Kidney (tissue), 14 donors: ENCODE data around the gene LAD1. TPM values are rescaled to one million over a fixed set of nuclear protein-coding genes. Genes with fewer than 3 reads are reported as not detected.

Source experiments
- DNase-seq, 5 donors: peaks; one replicate each; pipeline ENCODE4 v3.0.0-alpha.2; 2013 to 2020
- FAIRE-seq: peaks from 2 replicates; lab custom pipeline; 2012; peaks lifted over from hg19 to GRCh38; lab: Jason Lieb, UNC
- H3K27ac ChIP-seq, 2 donors: one replicate each; pipeline ENCODE4 v1.7.0; 2013; ENCODE audit warnings: low read depth in 2 of 2, low read length in 2 of 2, inconsistent platforms in 1 of 2
- H3K27me3 ChIP-seq: one replicate; pipeline ENCODE4 v1.7.1; 2013; ENCODE audit warnings: low read length, inconsistent platforms; ENCODE audit not compliant: control insufficient read depth, insufficient read depth
- H3K36me3 ChIP-seq, 3 donors: one replicate each; pipeline versions ENCODE4 v1.7.0 to v1.7.1; 2013; ENCODE audit warnings: low read length in 3 of 3, control low read depth in 1 of 3, inconsistent platforms in 1 of 3; ENCODE audit not compliant: insufficient read depth in 3 of 3, control insufficient read depth in 2 of 3
- H3K4me1 ChIP-seq, 3 donors: one replicate each; pipeline versions ENCODE4 v1.7.0 to v1.7.1; 2013; ENCODE audit warnings: low read length in 3 of 3, inconsistent platforms in 1 of 3, low read depth in 1 of 3; ENCODE audit not compliant: control insufficient read depth in 2 of 3, insufficient read depth in 2 of 3
- H3K4me3 ChIP-seq, 3 donors: one replicate each; pipeline versions ENCODE4 v1.7.0 to v1.8.1; 2013; ENCODE audit warnings: low read length in 3 of 3, control low read depth in 1 of 3, inconsistent platforms in 1 of 3
- H3K9ac ChIP-seq, 3 donors: one replicate each; pipeline versions ENCODE4 v1.7.0 to v1.7.1; 2013; ENCODE audit warnings: low read length in 3 of 3, control low read depth in 1 of 3, inconsistent platforms in 1 of 3
- H3K9me3 ChIP-seq, 3 donors: one replicate each; pipeline versions ENCODE4 v1.7.0 to v1.7.1; 2013; ENCODE audit warnings: low read length in 3 of 3, control low read depth in 1 of 3, inconsistent platforms in 1 of 3; ENCODE audit not compliant: control insufficient read depth in 2 of 3, insufficient read depth in 1 of 3
- intact Hi-C: fragments of 100-400 bp; cut with DNase I; formaldehyde crosslinking; loops from one replicate; pipeline ENCODE4 v1.11.1; 2022
- polyA plus RNA-seq: library from polyadenylated mRNA; stranded (reverse); fragments of 350-450 nt; fragmentation: Illumina TruSeq; extraction: RNeasy Lipid Tissue Mini Kit (QIAGEN cat#74804); gene quantifications from one replicate; pipeline ENCODE4 v1.2.3, GENCODE V29; 2014; ENCODE audit warnings: low read depth, low replicate concordance; ENCODE audit not compliant: insufficient read depth
- total RNA-seq: library from RNA; stranded (reverse); fragmentation: NEBNext Ultra II Directional; extraction: Animal tissue kit (Norgen Biotek cat#: 25700); gene quantifications from one replicate; pipeline ENCODE4 v1.2.1, GENCODE V29; 2021
- TF ChIP-seq, protein P1 (sequence below): IDR thresholded peaks from 3 replicates; pipeline ENCODE4 v1.5.1; 2012; ENCODE audit warnings: mild to moderate bottlenecking, moderate library complexity, borderline replicate concordance; ENCODE audit not compliant: insufficient read depth; ENCODE audit errors: extremely low read depth
- donor health status: control.
- donor health status: control.
- donor health status: control.
- donor health status: control.
- donor health status: control.
- donor health status: DM: yes; HTN: yes; CAD: no.
- donor health status: Normal renal cell carcinoma (clear cell type).

The LAD1 gene
- total and polyA plus RNA-seq, 2 donors from 2014 or later, result 70.7 to 72.6 TPM

DNA sequence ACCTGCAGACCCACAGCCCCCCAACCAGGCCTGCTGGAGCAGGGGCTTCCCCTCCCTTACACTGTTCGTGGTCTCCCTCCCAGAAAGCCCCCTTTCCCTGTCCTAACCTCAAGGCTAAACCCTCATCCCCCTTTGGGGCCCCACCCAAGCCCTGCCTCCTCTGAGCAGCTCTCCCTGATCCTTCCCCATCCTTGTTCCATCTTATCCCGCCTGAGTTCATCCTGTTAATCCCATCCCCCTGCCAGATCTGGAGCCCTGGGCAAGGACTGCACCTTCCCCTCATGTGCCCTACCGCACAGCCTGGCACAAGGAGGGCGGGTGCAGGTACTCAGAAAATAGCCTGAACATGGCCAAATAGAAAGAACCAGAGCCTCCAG lies 14.7 kb downstream of the LAD1 start:
- no peak for FAIRE-seq
- Histone ChIP-seq H3K9ac (no peak overlapping the region), H3K27ac (no peak overlapping the region), H3K4me3 (no peak overlapping the region), H3K9me3 (no peaks in the 10 kb centered on the region), H3K36me3 (peaks cover 0 to 15% (median 0%) of the 10 kb centered on the region in 3 donors), H3K27me3 (no peaks in the 10 kb centered on the region), H3K4me1 (peaks cover 0 to 7% (median 6%) of the 10 kb centered on the region in 3 donors)
- TF ChIP-seq, protein P1, sequence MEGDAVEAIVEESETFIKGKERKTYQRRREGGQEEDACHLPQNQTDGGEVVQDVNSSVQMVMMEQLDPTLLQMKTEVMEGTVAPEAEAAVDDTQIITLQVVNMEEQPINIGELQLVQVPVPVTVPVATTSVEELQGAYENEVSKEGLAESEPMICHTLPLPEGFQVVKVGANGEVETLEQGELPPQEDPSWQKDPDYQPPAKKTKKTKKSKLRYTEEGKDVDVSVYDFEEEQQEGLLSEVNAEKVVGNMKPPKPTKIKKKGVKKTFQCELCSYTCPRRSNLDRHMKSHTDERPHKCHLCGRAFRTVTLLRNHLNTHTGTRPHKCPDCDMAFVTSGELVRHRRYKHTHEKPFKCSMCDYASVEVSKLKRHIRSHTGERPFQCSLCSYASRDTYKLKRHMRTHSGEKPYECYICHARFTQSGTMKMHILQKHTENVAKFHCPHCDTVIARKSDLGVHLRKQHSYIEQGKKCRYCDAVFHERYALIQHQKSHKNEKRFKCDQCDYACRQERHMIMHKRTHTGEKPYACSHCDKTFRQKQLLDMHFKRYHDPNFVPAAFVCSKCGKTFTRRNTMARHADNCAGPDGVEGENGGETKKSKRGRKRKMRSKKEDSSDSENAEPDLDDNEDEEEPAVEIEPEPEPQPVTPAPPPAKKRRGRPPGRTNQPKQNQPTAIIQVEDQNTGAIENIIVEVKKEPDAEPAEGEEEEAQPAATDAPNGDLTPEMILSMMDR, result no peak
- no peak for DNase-seq
- intact Hi-C loops, result no loop called here

DNA sequence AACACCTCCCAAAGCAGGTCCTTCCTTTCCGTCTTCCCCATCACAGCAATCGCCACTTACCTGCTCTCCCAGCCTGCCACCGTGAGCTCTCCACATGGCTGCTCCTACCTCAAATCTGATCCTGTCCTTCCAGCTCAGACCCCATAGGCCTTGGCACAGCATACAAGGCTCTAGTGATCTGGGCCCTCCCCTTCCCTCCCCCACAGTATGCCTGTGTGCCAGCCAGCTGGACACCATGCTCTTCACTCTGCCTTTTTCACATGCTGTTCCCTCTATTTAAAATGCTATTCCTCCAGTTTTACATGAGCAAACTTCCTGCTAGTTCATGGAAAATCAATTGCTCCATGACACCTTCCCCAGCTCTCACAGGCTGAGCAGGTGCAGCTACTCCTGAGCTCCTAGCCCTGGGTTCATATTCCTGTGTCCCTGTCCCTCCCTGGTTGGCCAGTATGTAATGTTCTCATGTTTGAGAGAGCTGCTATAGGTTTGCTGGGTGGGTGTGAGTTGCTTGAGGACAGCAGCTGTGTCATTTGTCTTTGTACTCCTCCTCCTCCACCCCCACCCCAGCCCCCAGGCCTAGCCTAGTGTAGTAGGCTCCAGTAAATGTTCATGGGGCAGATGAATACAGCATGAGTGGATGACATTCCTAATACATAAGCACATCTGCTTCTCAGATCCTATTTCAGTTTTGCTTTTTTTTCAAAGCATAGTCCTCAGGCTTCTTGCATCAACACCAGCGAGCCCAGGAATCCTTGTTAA lies 15.3 kb downstream of the LAD1 start:
- intact Hi-C loops, result no loop called here
- TF ChIP-seq, protein P1, result no peak
- Histone ChIP-seq H3K27me3 (no peaks in the 10 kb centered on the region), H3K27ac (no peak overlapping the region), H3K36me3 (peaks cover 0 to 9% (median 0%) of the 10 kb centered on the region in 3 donors), H3K4me1 (peaks cover 0 to 7% (median 6%) of the 10 kb centered on the region in 3 donors), H3K9me3 (no peaks in the 10 kb centered on the region), H3K4me3 (no peak overlapping the region), H3K9ac (no peak overlapping the region)
- FAIRE-seq, result no peak
- DNase-seq, result peak in 3 of 5 donors; percentile 57 to 80 (median 62)

DNA sequence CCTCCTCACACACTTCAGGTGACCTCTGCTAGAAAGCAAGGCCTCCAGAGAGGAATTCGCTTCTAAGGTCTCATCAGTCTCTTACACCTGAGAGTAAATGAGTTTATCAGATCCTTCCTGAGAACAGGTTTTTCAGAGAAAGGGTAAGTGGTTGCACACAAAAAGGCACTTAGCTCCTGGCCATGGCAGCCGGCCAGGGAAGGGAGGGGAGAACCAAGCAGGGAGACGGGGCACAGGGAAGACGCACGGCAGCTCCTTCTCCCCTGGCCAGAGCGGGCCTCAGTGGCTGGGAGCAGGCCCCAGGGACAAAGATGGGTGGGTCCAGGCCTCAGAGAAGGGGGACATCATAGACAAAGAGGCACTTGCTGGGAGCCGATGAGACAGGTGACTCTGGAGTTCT lies 18.0 kb downstream of the LAD1 start:
- no peak for FAIRE-seq
- no peaks in the 10 kb centered on the region for H3K27me3 ChIP-seq

More for the DNA sequence above, 18.0 kb downstream of the LAD1 start:
- H3K4me1 ChIP-seq, result peaks cover 0 to 7% (median 6%) of the 10 kb centered on the region in 3 donors
- peak in 2 of 5 donors; percentile 37 to 68 for DNase-seq
- H3K4me3 ChIP-seq, result no peak overlapping the region
- TF ChIP-seq, protein P1, result no peak
- intact Hi-C loops, result no loop called here
- H3K27ac ChIP-seq, result no peak overlapping the region
- peaks cover 0 to 6% (median 0%) of the 10 kb centered on the region in 3 donors for H3K36me3 ChIP-seq
- no peaks in the 10 kb centered on the region for H3K9me3 ChIP-seq
- H3K9ac ChIP-seq, result no peak overlapping the region
